MCF 10A (cell line): ENCODE results near the gene COL4A4. TPM values are rescaled to one million over a fixed set of nuclear protein-coding genes. Genes with fewer than 3 reads are reported as not detected.

ENCODE experiments used
- BruUV-seq: library from RNA; stranded (reverse); fragments of 400-500 nt; replicated peaks from 2 replicates; lab custom pipeline; 2021; lab: Mats Ljungman, UMichigan
- CTCF ChIA-PET: fragments of 300-600 bp; sonication (Branson Sonifier 250); formaldehyde crosslinking; extraction: SDS; loops from one replicate; lab custom pipeline; 2021; ENCODE audit warnings: antibody characterized with exemption, inconsistent platforms; lab: Yijun Ruan, JAX
- POLR2A ChIA-PET: fragments of 300-600, 350-650 bp; sonication (Branson Sonifier 250); formaldehyde crosslinking; extraction: SDS; loops from one replicate; lab custom pipeline; 2020; ENCODE audit warnings: antibody characterized with exemption, inconsistent platforms; lab: Yijun Ruan, JAX
- DNase-seq: peaks from one replicate; pipeline ENCODE4 v3.0.0-alpha.2; 2018; ENCODE audit not compliant: unreplicated experiment
- H3K27ac Mint-ChIP-seq: one replicate; pipeline ENCODE4 v1.8.0; 2022; ENCODE audit warnings: mild to moderate bottlenecking, low read depth, mixed read lengths; ENCODE audit not compliant: unreplicated experiment
- H3K27me3 Mint-ChIP-seq: one replicate; pipeline ENCODE4 v1.8.0; 2022; ENCODE audit warnings: mixed read lengths; ENCODE audit not compliant: insufficient read depth, unreplicated experiment
- H3K36me3 Mint-ChIP-seq: one replicate; pipeline ENCODE4 v1.8.0; 2022; ENCODE audit warnings: mild to moderate bottlenecking, moderate library complexity, mixed read lengths; ENCODE audit not compliant: insufficient read depth, unreplicated experiment
- H3K4me1 Mint-ChIP-seq: one replicate; pipeline ENCODE4 v1.8.0; 2022; ENCODE audit warnings: mixed read lengths; ENCODE audit not compliant: insufficient read depth, unreplicated experiment
- H3K4me3 Mint-ChIP-seq: one replicate; pipeline ENCODE4 v1.8.0; 2022; ENCODE audit warnings: mild to moderate bottlenecking, moderate library complexity, mixed read lengths; ENCODE audit not compliant: unreplicated experiment
- H3K9me3 Mint-ChIP-seq: one replicate; pipeline ENCODE4 v1.8.0; 2022; ENCODE audit warnings: mixed read lengths; ENCODE audit not compliant: unreplicated experiment
- CTCF ChIP-seq: fragments of 200-600 bp; IDR thresholded peaks from one replicate; pipeline ENCODE4 v1.8.0; 2022; ENCODE audit warnings: antibody characterized with exemption, mild to moderate bottlenecking; ENCODE audit not compliant: unreplicated experiment
- intact Hi-C: fragments of 100-400 bp; cut with micrococcal nuclease; formaldehyde crosslinking; loops from 2 replicates; pipeline ENCODE4 v1.14.1; 2022
- total RNA-seq: library from RNA; stranded (reverse); gene quantifications from 2 replicates; pipeline ENCODE4 v1.2.3, GENCODE V29; 2022

COL4A4 gene
- total RNA-seq, 1 experiment from 2014 or later: 0.30 TPM

- H3K4me3 Mint-ChIP-seq: no peak overlapping the region
- no peak for TF ChIP-seq CTCF
- DNase-seq: no peak
- no peaks in the 10 kb centered on the region for H3K27me3 Mint-ChIP-seq
- POLR2A ChIA-PET: no interaction called here
- no peaks in the 10 kb centered on the region for H3K4me1 Mint-ChIP-seq
- intact Hi-C loops: no loop called here
- no peaks in the 10 kb centered on the region for H3K9me3 Mint-ChIP-seq
- CTCF ChIA-PET: no interaction called here
- BruUV-seq: no TSS peak
- no peak overlapping the region for H3K27ac Mint-ChIP-seq
- peaks cover 15% of the 10 kb centered on the region for H3K36me3 Mint-ChIP-seq
Measured at GRCh38 chr2:227000123-227000522, 163.9 kb downstream of the COL4A4 start.

- Mint-ChIP-seq H3K36me3 (peaks cover 15% of the 10 kb centered on the region), H3K27ac (no peak overlapping the region), H3K27me3 (no peaks in the 10 kb centered on the region), H3K4me3 (no peak overlapping the region), H3K4me1 (peaks cover 4% of the 10 kb centered on the region), H3K9me3 (no peaks in the 10 kb centered on the region)
- no peak for DNase-seq
- ChIA-PET POLR2A (no interaction called here), CTCF (no interaction called here)
- no TSS peak for BruUV-seq
- TF ChIP-seq CTCF: no peak
- intact Hi-C loops: no loop called here
Measured at GRCh38 chr2:226999661-227000060, 164.3 kb downstream of the COL4A4 start.

GRCh38 chr2:226995625-226996041 lies 168.4 kb downstream of the COL4A4 start:
- ChIA-PET CTCF (interaction anchor here (0.7 to 1.5 kb wide), 2 partner anchors 111 to 193 kb away, joined by 3 to 5 read pairs; no protein-coding TSS in a partner anchor), POLR2A (no interaction called here)
- intact Hi-C loops: no loop called here
- Mint-ChIP-seq H3K27me3 (no peaks in the 10 kb centered on the region), H3K4me3 (no peak overlapping the region), H3K27ac (no peak overlapping the region), H3K9me3 (no peaks in the 10 kb centered on the region), H3K36me3 (peaks cover 19% of the 10 kb centered on the region), H3K4me1 (peaks cover 6% of the 10 kb centered on the region)
- TF ChIP-seq CTCF: no peak
- BruUV-seq: no TSS peak
- DNase-seq: peak; percentile 87

GRCh38 chr2:226994775-226995174 lies 169.2 kb downstream of the COL4A4 start:
- Mint-ChIP-seq H3K9me3 (no peaks in the 10 kb centered on the region), H3K4me3 (no peak overlapping the region), H3K27me3 (no peaks in the 10 kb centered on the region), H3K4me1 (peaks cover 6% of the 10 kb centered on the region), H3K27ac (no peak overlapping the region), H3K36me3 (peaks cover 15% of the 10 kb centered on the region)
- CTCF ChIA-PET: interaction anchor here (0.7 to 1.5 kb wide), 4 partner anchors 9 to 1323 kb away, joined by 3 to 5 read pairs (median 5); no protein-coding TSS in a partner anchor
- BruUV-seq: no TSS peak
- peak; percentile 18 for DNase-seq
- peak; percentile 10 for TF ChIP-seq CTCF
- intact Hi-C loops: no loop called here
- POLR2A ChIA-PET: interaction anchor here (0.6 to 0.9 kb wide), 2 partner anchors 8 to 159 kb away, joined by 3 read pairs; no protein-coding TSS in a partner anchor
